Lower leg skin (tissue), 3 donors: Measurements from ENCODE around the gene CHST15.

ENCODE experiments used
- CTCF ChIP-seq, 3 donors: fragments of 450-650 bp; IDR thresholded peaks; one replicate each; pipeline ENCODE4 v1.5.1; 2016; ENCODE audit warnings: antibody characterized with exemption in 3 of 3, mild to moderate bottlenecking in 3 of 3, moderate library complexity in 2 of 3
- POLR2A ChIP-seq, 2 donors: fragments of 450-650 bp; IDR thresholded peaks; one replicate each; pipeline ENCODE4 v1.6.1; 2016 to 2017; ENCODE audit warnings: antibody characterized with exemption in 2 of 2, mild to moderate bottlenecking in 1 of 2, moderate library complexity in 1 of 2

- TF ChIP-seq CTCF (IDR thresholded peaks at IDR 0.05) (no peak), POLR2A (IDR thresholded peaks at IDR 0.05) (no peak)
Measured at GRCh38 chr10:124057601-124058000, 35.8 kb downstream of the CHST15 start.
